Activated naive CD4-positive, alpha-beta T cell treated with anti-CD3 and anti-CD28 coated beads for 36 hours (primary cell): ENCODE measurements around the gene MEP1A. TPM values are rescaled to one million over a fixed set of nuclear protein-coding genes. Genes with fewer than 3 reads are reported as not detected.
"Not testable (repeated sequence)": the region's sequence is repeated elsewhere in the genome, so short reads cannot be mapped to it uniquely, and the experiment has no call there.

Experiments used
- CTCF ChIA-PET: fragments of 350-600 bp; sonication (Branson Sonifier 250); formaldehyde crosslinking; loops from one replicate; lab custom pipeline; 2021; ENCODE audit warnings: antibody characterized with exemption; lab: Charles Lee
- DNase-seq: peaks from one replicate; pipeline ENCODE4 v3.0.0-alpha.2; 2020
- H3K27ac Mint-ChIP-seq: one replicate; pipeline ENCODE4 v1.8.0; 2021; ENCODE audit warnings: mild to moderate bottlenecking, mixed read lengths
- H3K27me3 Mint-ChIP-seq: one replicate; pipeline ENCODE4 v1.8.0; 2021; ENCODE audit warnings: low read depth, mixed read lengths
- H3K36me3 Mint-ChIP-seq: one replicate; pipeline ENCODE4 v1.8.0; 2021; ENCODE audit warnings: low read depth, mixed read lengths
- H3K4me1 Mint-ChIP-seq: one replicate; pipeline ENCODE4 v1.8.0; 2021; ENCODE audit warnings: low read depth, mixed read lengths
- H3K4me3 Mint-ChIP-seq: one replicate; pipeline ENCODE4 v1.8.0; 2021; ENCODE audit warnings: mild to moderate bottlenecking, moderate library complexity, mixed read lengths
- H3K9me3 Mint-ChIP-seq: one replicate; pipeline ENCODE4 v1.8.0; 2021; ENCODE audit warnings: mixed read lengths
- intact Hi-C: fragments of 100-400 bp; cut with micrococcal nuclease; formaldehyde crosslinking; loops from one replicate; pipeline ENCODE4 v1.15.1; 2023
- total RNA-seq, 2 experiments: library from RNA; stranded (reverse); gene quantifications; one replicate each; pipeline ENCODE4 v1.2.3, GENCODE V29; 2021

The MEP1A gene, protein sequence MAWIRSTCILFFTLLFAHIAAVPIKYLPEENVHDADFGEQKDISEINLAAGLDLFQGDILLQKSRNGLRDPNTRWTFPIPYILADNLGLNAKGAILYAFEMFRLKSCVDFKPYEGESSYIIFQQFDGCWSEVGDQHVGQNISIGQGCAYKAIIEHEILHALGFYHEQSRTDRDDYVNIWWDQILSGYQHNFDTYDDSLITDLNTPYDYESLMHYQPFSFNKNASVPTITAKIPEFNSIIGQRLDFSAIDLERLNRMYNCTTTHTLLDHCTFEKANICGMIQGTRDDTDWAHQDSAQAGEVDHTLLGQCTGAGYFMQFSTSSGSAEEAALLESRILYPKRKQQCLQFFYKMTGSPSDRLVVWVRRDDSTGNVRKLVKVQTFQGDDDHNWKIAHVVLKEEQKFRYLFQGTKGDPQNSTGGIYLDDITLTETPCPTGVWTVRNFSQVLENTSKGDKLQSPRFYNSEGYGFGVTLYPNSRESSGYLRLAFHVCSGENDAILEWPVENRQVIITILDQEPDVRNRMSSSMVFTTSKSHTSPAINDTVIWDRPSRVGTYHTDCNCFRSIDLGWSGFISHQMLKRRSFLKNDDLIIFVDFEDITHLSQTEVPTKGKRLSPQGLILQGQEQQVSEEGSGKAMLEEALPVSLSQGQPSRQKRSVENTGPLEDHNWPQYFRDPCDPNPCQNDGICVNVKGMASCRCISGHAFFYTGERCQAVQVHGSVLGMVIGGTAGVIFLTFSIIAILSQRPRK
- not detected for total RNA-seq

DNA sequence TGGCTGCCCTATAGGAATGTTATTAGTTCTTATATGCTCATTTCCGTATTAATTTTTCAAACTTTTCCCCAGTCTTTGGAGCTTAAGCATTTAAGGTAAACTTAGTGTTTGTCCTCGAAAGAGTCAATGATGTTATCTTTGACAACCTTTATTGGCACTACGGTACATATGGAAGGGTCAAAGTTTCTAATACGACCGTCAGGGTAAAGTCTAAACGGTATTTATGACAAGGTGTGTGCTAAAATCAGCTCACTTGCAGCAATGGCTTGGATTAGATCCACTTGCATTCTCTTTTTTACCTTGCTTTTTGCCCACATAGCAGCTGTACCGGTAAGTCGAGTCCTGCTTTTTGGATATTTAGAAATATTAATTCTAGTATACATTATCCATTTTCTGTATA lies at the start of gene MEP1A:
MEP1A (plus strand) TSS at position 252 of the 400 bp plus-strand sequence; CDS start at position 262, 10 bp downstream.
- intact Hi-C loops = no loop called here
- no peaks in the 10 kb centered on the region for H3K27me3 Mint-ChIP-seq
- no peaks in the 10 kb centered on the region for H3K4me1 Mint-ChIP-seq
- CTCF ChIA-PET = no interaction called here
- H3K27ac Mint-ChIP-seq = no peak within 1 kb of the TSS
- no peak for DNase-seq
- no peak within 1 kb of the TSS for H3K4me3 Mint-ChIP-seq
- no peaks in the 10 kb centered on the region for H3K9me3 Mint-ChIP-seq
- no peaks in the 10 kb centered on the region for H3K36me3 Mint-ChIP-seq

DNA sequence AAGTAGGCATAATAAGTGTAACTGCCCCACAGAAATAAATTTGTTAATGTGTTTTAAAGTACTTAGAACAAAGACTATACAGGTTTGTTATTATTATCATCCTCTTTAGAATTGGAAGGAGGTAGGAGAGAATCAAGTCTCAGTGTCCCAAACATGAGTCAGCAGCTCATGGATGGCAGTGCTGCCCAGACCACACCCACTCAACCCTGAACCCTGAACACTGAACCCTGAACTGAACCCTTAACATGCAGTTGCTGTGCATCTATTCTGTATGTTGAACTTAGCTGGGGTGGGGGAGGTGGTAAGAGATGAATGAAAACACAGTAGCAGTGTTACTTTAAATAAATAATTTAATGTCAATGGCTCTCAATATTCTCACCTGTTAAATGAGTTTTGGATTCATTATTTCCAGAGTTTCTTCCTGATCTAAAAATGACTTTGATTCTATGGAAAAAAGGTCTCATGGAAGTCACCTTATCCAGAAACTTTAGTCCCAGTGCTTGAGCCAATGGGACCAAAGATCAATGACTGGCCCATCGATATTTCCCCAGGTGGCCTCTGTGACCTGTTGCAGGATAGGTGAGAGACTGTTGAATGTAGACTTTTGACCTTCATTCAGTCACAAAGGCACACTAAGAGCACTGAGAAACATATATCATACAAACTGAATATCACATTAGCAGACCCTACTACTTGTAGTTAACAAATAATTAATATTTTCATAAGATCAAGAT lies 49.6 kb upstream of the MEP1A start:
- no peaks in the 10 kb centered on the region for H3K36me3 Mint-ChIP-seq
- no peak overlapping the region for H3K27ac Mint-ChIP-seq
- intact Hi-C loops = no loop called here
- no peaks in the 10 kb centered on the region for H3K9me3 Mint-ChIP-seq
- no peak overlapping the region for H3K4me3 Mint-ChIP-seq
- CTCF ChIA-PET = no interaction called here
- H3K4me1 Mint-ChIP-seq = no peaks in the 10 kb centered on the region
- peaks cover 13% of the 10 kb centered on the region for H3K27me3 Mint-ChIP-seq
- no peak for DNase-seq

DNA sequence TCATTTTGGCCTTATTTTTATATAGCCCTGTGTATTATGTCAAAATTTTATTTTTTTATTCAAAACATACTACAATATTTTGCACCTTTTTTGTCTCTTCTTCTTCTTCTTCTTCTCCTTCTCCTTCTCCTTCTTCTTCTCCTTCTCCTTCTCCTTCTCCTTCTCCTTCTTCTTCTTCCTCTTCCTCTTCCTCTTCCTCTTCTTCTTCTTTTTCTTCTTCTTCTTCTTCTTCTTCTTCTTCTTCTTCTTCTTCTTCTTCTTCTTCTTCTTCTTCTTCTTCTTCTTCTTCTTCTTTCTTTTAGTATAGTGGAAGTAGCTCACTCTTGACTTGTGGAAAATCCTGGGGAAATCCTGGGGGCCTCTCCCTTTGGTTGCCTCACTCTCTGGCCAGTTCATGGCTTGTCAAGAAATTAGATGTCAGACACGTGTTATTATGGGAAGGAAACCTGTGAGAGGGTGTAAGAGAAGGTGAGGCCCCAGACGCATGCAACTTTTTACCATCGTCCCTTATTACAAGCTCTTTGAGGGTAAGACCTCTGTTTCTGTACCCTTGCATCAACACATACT lies 48.9 kb upstream of the MEP1A start:
- DNase-seq, H3K27ac Mint-ChIP-seq, intact Hi-C loops, H3K9me3 Mint-ChIP-seq, CTCF ChIA-PET, H3K36me3 Mint-ChIP-seq, H3K4me3 Mint-ChIP-seq, H3K4me1 Mint-ChIP-seq: not testable (repeated sequence)
- peaks cover 16% of the 10 kb centered on the region for H3K27me3 Mint-ChIP-seq

DNA sequence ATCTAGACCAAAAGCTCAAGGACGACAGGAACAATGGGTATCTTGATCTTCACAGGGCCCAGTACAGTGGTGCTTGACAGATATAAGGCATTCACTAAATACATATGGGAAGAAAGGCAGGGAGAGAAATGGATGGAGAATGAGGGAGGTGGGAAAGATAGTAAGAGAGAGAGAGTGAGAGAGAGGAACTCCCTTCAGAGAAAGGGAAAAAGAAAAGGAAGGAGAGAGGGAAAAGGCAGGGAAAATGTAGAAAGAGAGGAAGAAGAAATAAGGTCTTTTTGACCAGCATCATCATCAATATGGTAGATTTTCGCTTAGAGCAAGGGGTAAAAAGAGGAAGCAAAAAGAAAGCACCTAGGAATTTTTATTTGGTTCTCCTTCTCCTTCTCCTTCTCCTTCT lies 47.2 kb upstream of the MEP1A start:
- Mint-ChIP-seq H3K9me3 (no peaks in the 10 kb centered on the region), H3K4me1 (no peaks in the 10 kb centered on the region), H3K4me3 (no peak overlapping the region), H3K36me3 (no peaks in the 10 kb centered on the region), H3K27me3 (peaks cover 16% of the 10 kb centered on the region), H3K27ac (no peak overlapping the region)
- CTCF ChIA-PET = no interaction called here
- DNase-seq = no peak
- intact Hi-C loops = no loop called here

DNA sequence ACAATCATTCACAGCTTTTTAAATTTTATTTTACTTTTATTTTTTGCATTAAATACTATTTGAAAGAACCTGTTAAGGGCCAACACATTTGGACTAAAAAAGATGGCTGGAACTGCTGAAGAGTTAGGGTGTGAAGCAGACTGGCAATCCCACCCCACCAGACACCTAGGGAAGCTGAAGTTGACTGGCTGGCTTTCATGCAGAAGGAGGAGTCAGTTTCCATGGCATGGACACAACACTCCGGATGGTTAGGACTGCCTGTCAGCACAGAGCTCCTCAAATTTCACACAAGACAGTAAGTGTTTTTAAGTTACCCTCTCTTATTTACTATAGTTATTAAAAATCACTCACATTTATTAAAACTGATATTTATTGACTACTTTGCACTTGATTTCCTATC lies 46.5 kb upstream of the MEP1A start, which contains the start of gene ANKRD66:
ANKRD66 (plus strand) TSS at position 238 of the 400 bp plus-strand sequence. CDS start 5,016 bp downstream, outside the sequence.
- Mint-ChIP-seq H3K9me3 (no peaks in the 10 kb centered on the region), H3K36me3 (no peaks in the 10 kb centered on the region), H3K27me3 (peaks cover 13% of the 10 kb centered on the region), H3K4me3 (no peak within 1 kb of the TSS), H3K27ac (no peak within 1 kb of the TSS), H3K4me1 (no peaks in the 10 kb centered on the region)
- CTCF ChIA-PET = no interaction called here
- no peak for DNase-seq
- intact Hi-C loops = no loop called here

DNA sequence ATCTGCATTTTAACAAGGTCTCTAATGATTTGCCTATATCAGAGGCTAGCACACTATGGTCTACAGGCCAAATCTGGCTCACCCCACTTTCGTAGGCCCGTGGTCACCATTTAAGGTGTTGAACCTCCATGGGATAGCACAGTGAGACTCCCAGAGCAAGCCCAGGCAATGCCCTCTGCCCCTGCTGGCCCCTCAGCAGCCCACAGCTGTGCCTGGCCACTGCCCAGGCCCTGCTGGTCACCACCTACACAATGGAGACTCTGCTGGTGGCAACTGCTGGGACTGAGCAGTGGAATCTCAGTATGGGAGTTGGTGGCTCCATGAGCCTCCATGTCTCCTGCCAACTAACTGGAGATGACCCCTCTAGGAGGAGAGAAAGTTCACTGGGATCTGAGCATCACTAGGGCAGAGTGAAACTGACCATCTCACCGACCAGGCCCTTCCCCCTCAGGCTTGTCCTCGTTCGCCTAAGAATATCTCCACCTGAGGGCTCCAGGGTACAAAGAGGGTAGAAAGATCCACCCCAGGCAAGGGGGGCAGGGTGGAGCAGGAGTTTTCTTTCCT lies 44.2 kb upstream of the MEP1A start:
- Mint-ChIP-seq H3K4me1 (no peaks in the 10 kb centered on the region), H3K4me3 (no peak overlapping the region), H3K27me3 (peaks cover 15% of the 10 kb centered on the region), H3K9me3 (no peaks in the 10 kb centered on the region), H3K27ac (no peak overlapping the region), H3K36me3 (no peaks in the 10 kb centered on the region)
- intact Hi-C loops = no loop called here
- no peak for DNase-seq
- CTCF ChIA-PET = no interaction called here

DNA sequence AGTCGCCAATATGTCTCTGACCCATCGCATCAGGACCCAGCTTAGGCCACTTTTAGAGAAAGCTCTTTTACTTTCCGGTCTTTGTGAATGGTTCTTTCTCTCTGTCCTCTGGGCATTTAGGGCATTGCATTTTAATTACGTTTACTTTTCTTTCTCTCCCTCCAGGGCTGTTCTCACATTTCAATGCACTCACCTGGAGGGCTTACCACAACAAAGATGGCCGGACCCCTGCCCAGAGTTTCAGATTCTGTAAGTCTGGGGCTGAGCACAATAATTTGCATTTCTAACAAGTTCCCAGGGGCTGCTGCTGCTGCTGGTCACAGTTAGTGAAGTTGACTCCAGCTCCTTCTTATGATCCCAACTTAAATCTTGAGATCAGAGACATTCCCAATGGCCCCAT lies 43.5 kb upstream of the MEP1A start:
- no peak for DNase-seq
- intact Hi-C loops = no loop called here
- Mint-ChIP-seq H3K9me3 (no peaks in the 10 kb centered on the region), H3K27ac (no peak overlapping the region), H3K4me3 (no peak overlapping the region), H3K36me3 (no peaks in the 10 kb centered on the region), H3K27me3 (peaks cover 15% of the 10 kb centered on the region), H3K4me1 (no peaks in the 10 kb centered on the region)
- CTCF ChIA-PET = no interaction called here

DNA sequence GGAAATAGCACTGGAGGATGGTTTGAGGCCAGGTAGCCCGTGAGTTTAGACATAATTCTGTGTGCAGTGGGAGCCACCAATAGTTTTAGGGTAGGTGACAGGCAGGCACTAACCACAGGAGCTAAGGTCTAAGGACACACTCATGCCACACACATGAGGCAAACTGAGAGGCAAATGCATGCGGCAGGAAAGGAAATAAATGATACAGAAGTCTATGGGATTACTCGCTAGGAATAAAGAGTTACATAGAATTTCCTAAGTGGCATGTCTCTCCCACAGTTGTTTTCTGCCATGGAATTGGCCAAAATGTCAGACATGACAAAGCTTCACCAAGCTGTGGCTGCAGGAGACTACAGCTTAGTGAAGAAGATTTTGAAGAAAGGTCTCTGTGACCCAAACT lies 41.5 kb upstream of the MEP1A start:
- H3K4me1 Mint-ChIP-seq = no peaks in the 10 kb centered on the region
- H3K9me3 Mint-ChIP-seq = no peaks in the 10 kb centered on the region
- DNase-seq = no peak
- H3K27ac Mint-ChIP-seq = no peak overlapping the region
- no peak overlapping the region for H3K4me3 Mint-ChIP-seq
- CTCF ChIA-PET = interaction anchor here (0.7 kb wide), 1 partner anchor 56 kb away, joined by 3 read pairs; no protein-coding TSS in a partner anchor
- H3K27me3 Mint-ChIP-seq = peaks cover 6% of the 10 kb centered on the region
- intact Hi-C loops = no loop called here
- no peaks in the 10 kb centered on the region for H3K36me3 Mint-ChIP-seq

DNA sequence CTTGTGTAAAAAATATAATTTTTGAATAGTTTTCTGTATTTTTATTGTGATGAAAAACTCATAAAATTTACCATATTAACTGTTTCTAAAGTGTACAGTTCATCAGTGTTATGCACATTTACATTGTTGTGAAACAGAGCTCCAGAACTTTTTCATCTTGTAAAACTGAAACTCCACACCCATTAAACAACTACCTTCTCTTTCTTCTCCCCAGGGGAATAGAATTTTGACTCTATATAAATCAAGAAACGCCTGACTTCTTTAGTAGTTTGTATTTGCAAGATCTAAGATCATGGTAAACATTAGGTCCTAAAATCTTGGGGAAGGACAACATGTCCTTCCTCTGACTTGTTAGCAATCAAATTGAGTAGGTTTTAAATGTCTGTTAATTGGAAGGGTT lies 37.3 kb upstream of the MEP1A start:
- H3K4me3 Mint-ChIP-seq = no peak overlapping the region
- H3K4me1 Mint-ChIP-seq = no peaks in the 10 kb centered on the region
- no peaks in the 10 kb centered on the region for H3K36me3 Mint-ChIP-seq
- DNase-seq = no peak
- intact Hi-C loops = no loop called here
- no peak overlapping the region for H3K27ac Mint-ChIP-seq
- no peaks in the 10 kb centered on the region for H3K9me3 Mint-ChIP-seq
- CTCF ChIA-PET = no interaction called here
- peaks cover 2% of the 10 kb centered on the region for H3K27me3 Mint-ChIP-seq

DNA sequence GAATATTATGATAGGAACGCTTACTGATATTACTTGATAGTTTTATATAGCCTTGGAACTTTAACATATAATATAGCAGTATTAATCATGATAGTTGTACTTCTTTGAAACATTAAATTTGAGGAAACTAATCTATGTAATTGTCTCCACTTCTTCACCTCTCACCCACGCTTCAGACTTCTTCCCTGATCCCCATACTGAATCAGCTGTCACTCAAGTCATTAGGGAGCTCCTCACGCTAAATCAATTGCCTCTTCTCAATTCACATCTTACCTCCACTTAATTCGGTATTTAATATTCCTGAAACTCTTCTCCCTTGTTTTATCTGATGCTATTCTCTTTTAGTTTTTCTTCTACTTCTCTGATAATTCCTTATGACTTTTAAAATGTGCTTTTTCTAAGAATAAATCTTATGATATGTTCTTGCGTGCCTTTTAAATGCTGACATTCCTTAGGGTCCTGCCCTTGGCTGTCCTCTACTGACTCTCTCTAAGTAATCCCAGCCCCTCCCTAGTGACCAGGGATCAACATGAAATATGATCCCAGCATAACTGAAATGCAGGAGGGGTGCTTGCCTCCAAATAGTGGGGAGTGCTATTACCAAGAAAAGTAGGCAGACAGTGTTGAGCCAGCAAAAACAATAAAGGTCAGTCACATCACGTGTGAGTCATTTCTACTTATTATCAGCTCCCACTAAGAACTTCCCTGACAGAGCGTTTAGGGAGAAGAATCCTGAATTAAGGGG lies 36.5 kb upstream of the MEP1A start:
- Mint-ChIP-seq H3K4me3 (no peak overlapping the region), H3K9me3 (no peaks in the 10 kb centered on the region), H3K4me1 (no peaks in the 10 kb centered on the region), H3K27me3 (peaks cover 5% of the 10 kb centered on the region), H3K36me3 (no peaks in the 10 kb centered on the region), H3K27ac (no peak overlapping the region)
- CTCF ChIA-PET = no interaction called here
- intact Hi-C loops = no loop called here
- no peak for DNase-seq

DNA sequence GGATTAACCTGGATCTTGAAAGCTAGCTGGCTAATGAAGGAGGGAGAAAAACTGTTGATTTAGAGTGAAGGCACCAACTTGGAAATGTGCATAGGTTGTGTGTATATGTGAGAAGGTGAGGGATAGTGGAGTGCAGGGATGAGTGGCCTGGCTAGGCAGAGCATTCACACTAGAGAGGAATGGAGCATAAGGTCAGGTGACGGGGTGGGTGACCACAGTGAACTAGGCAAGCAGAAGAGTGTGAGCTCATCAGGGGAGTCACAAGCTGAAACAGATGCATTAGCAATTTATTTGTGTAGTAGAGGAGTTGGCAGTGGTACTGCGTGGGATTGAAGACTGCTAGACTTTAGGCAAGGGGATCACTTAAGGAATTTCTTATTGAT lies 36.0 kb upstream of the MEP1A start:
- no peaks in the 10 kb centered on the region for H3K36me3 Mint-ChIP-seq
- intact Hi-C loops = no loop called here

More for the DNA sequence above, 36.0 kb upstream of the MEP1A start:
- Mint-ChIP-seq H3K9me3 (no peaks in the 10 kb centered on the region), H3K4me1 (no peaks in the 10 kb centered on the region), H3K27me3 (peaks cover 5% of the 10 kb centered on the region), H3K4me3 (no peak overlapping the region), H3K27ac (no peak overlapping the region)
- DNase-seq = no peak
- CTCF ChIA-PET = no interaction called here
